Sigmoid colon (tissue), 4 donors: ENCODE data around the gene C2CD3.

ENCODE experiments used
- EP300 ChIP-seq, 4 donors: sonication (generic); formaldehyde crosslinking; IDR thresholded peaks; one replicate each; pipeline ENCODE4 v1.6.1; 2017; ENCODE audit warnings: antibody characterized with exemption in 4 of 4
- POLR2A ChIP-seq, 2 donors: fragments of 450-650 bp; IDR thresholded peaks; one replicate each; pipeline ENCODE4 v1.6.1; 2016; ENCODE audit warnings: antibody characterized with exemption in 2 of 2, mild to moderate bottlenecking in 2 of 2, moderate library complexity in 2 of 2
- TF ChIP-seq, protein P1 (sequence below), 4 experiments: fragments of 450-650 bp in 3 of 4; fragments of 200-600 bp in 1 of 4; IDR thresholded peaks; one replicate each; pipeline ENCODE4 v1.5.1; 2016 to 2019; ENCODE audit warnings: antibody characterized with exemption in 4 of 4, mild to moderate bottlenecking in 3 of 4, moderate library complexity in 2 of 4

DNA sequence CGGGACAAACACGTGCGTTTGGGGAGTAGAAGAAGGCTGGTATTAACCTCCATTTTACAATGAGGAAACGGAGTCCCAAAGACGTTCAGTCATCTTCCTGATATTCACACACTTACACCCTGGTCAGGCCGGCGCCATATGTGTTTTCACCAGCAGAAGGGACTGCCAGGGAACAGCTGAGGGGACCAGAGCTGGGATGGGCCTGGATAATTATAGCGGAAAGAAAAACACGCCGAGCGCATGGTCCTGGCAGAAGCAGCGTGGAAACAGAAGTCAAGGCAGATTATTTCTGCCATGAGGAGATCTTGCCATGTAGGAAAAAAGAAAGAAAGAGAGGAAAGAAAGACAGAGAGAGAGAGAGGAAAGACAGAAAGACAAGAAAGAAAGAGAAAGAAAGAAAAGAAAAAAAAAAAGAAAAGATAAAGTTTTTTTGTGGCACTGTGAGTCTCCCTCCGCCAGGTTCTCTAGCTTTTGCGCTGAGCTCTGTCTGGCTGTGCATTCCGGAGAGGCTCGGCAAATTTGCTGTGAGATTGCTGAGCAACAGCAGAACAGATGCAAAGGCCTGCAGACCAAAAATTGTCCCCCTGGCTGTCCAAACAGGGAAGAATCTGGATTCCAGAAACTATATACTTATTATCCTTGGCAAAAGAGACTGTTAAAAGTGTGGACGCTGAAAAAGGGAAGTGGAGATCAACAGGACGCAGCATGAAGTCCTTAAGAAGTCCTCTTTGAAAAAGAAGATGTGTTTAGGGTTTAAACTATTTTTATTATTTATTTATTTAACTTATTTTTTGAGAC lies 186.9 kb downstream of the C2CD3 start:
- TF ChIP-seq, protein P1, sequence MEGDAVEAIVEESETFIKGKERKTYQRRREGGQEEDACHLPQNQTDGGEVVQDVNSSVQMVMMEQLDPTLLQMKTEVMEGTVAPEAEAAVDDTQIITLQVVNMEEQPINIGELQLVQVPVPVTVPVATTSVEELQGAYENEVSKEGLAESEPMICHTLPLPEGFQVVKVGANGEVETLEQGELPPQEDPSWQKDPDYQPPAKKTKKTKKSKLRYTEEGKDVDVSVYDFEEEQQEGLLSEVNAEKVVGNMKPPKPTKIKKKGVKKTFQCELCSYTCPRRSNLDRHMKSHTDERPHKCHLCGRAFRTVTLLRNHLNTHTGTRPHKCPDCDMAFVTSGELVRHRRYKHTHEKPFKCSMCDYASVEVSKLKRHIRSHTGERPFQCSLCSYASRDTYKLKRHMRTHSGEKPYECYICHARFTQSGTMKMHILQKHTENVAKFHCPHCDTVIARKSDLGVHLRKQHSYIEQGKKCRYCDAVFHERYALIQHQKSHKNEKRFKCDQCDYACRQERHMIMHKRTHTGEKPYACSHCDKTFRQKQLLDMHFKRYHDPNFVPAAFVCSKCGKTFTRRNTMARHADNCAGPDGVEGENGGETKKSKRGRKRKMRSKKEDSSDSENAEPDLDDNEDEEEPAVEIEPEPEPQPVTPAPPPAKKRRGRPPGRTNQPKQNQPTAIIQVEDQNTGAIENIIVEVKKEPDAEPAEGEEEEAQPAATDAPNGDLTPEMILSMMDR (IDR thresholded peaks at IDR 0.05), result no peak
- TF ChIP-seq POLR2A (IDR thresholded peaks at IDR 0.05), result no peak
- no peak for TF ChIP-seq EP300 (IDR thresholded peaks at IDR 0.05)
